A549 (cell line): ENCODE measurements around the gene CFAP73. TPM values are rescaled to one million over a fixed set of nuclear protein-coding genes. Genes with fewer than 3 reads are reported as not detected.

ENCODE experiments used
- ATAC-seq, 2 experiments: fragments of 200-7000 bp in 1 of 2; fragments of >200 bp in 1 of 2; cut with Nextera tagmentation in 1 of 2; cut with Tn5 transposase in 1 of 2; 3 replicates each; pipeline versions ENCODE4 v1.8.0 to v1.9.1; 2018 to 2020; ENCODE audit warnings: mild to moderate bottlenecking in 1 of 2, moderate library complexity in 1 of 2
- CTCF ChIA-PET: fragments of 300-600 bp; sonication (Branson Sonifier 250); formaldehyde crosslinking; extraction: SDS; loops from one replicate; lab custom pipeline; 2021; ENCODE audit warnings: antibody characterized with exemption, inconsistent platforms; lab: Yijun Ruan, JAX
- POLR2A ChIA-PET: fragments of 350-600 bp; formaldehyde crosslinking; extraction: SDS; loops from one replicate; lab custom pipeline; 2021; ENCODE audit warnings: antibody characterized with exemption, inconsistent platforms; lab: Yijun Ruan, JAX
- DNase-seq, 2 experiments: peaks; one replicate each; pipeline versions ENCODE4 v3.0.0 to v3.0.0-alpha.2; 2011 to 2016; ENCODE audit warnings: low read depth in 1 of 2, low spot score in 1 of 2
- FAIRE-seq: peaks from 2 replicates; lab custom pipeline; 2011; peaks lifted over from hg19 to GRCh38; lab: Jason Lieb, UNC
- H3K27ac ChIP-seq, 2 experiments: fragments of >200 bp; sonication (Bioruptor Twin); formaldehyde crosslinking; 3 replicates each; pipeline ENCODE4 v1.5.1; 2016 to 2017
- H3K4me1 ChIP-seq: fragments of >200 bp; sonication (Bioruptor Twin); formaldehyde crosslinking; 3 replicates; pipeline ENCODE4 v1.6.1; 2016
- H3K4me2 ChIP-seq: fragments of >200 bp; sonication (Bioruptor Twin); formaldehyde crosslinking; 3 replicates; pipeline ENCODE4 v1.6.1; 2016
- H3K4me3 ChIP-seq: fragments of >200 bp; sonication (Bioruptor Twin); formaldehyde crosslinking; 3 replicates; pipeline ENCODE4 v1.5.1; 2016
- H3K9me3 ChIP-seq: fragments of >200 bp; sonication (Bioruptor Twin); formaldehyde crosslinking; 3 replicates; pipeline ENCODE4 v1.6.1; 2016
- CBX2 ChIP-seq: fragments of 200-600 bp; sonication (generic); IDR thresholded peaks from 2 replicates; pipeline ENCODE4 v1.6.1; 2016; ENCODE audit warnings: low read depth, mild to moderate bottlenecking, borderline replicate concordance
- ESRRA ChIP-seq: fragments of 150-350 bp; IDR thresholded peaks from 2 replicates; pipeline ENCODE4 v1.6.1; 2014; ENCODE audit warnings: mild to moderate bottlenecking, low read length, borderline replicate concordance
- GATA3 ChIP-seq: IDR thresholded peaks from 2 replicates; pipeline ENCODE4 v1.6.1; 2012; ENCODE audit warnings: borderline replicate concordance
- HEYL ChIP-seq: fragments of 250-450 bp; sonication (Bioruptor Pico); IDR thresholded peaks from 2 replicates; pipeline ENCODE4 v1.8.0; 2021; ENCODE audit warnings: mild to moderate bottlenecking, moderate library complexity
- HOXB5 ChIP-seq: fragments of 250-450 bp; sonication (Bioruptor Pico); IDR thresholded peaks from 2 replicates; pipeline ENCODE4 v1.5.0; 2020; ENCODE audit warnings: mild to moderate bottlenecking, moderate library complexity
- KDM1A ChIP-seq: fragments of 200-600 bp; sonication (generic); IDR thresholded peaks from 2 replicates; pipeline ENCODE4 v1.6.1; 2016; ENCODE audit warnings: low read depth, mild to moderate bottlenecking
- NR3C1 ChIP-seq: fragments of >200 bp; sonication (Bioruptor Twin); formaldehyde crosslinking; IDR thresholded peaks from 3 replicates; pipeline ENCODE4 v1.6.1; 2017
- POLR2A ChIP-seq: IDR thresholded peaks from 2 replicates; pipeline ENCODE4 v1.6.1; 2012; ENCODE audit warnings: mild to moderate bottlenecking, low read length
- RAD21 ChIP-seq, 2 experiments: fragments of >200 bp in 1 of 2; sonication (Bioruptor Twin) in 1 of 2; formaldehyde crosslinking in 1 of 2; IDR thresholded peaks in 1 of 2; conservative IDR thresholded peaks in 1 of 2; 2 replicates in 1 of 2; 3 replicates in 1 of 2; pipeline ENCODE4 v1.6.1; 2012 to 2018; ENCODE audit warnings: inconsistent platforms in 1 of 2
- RNF2 ChIP-seq: fragments of 200-600 bp; sonication (generic); IDR thresholded peaks from 2 replicates; pipeline ENCODE4 v1.6.1; 2016; ENCODE audit warnings: low read depth, mild to moderate bottlenecking, antibody characterized with exemption, moderate library complexity, borderline replicate concordance
- SMC3 ChIP-seq: fragments of >200 bp; sonication (Bioruptor Twin); formaldehyde crosslinking; IDR thresholded peaks from 3 replicates; pipeline ENCODE4 v1.6.1; 2018; ENCODE audit warnings: inconsistent platforms
- WGBS: methylation state at CpG from one replicate; pipeline ENCODE4 v1.1.6; 2017; ENCODE audit errors: missing lambda C conversion rate; 5-methylcytosine and 5-hydroxymethylcytosine counted together
- polyA plus RNA-seq, 4 experiments: library from polyadenylated mRNA; depleted of rRNA in 3 of 4; stranded (reverse); fragments of >200 nt; fragmentation: RNase III in 1 of 4; extraction: RNeasy Plus Mini Kit Qiagen cat#74134 plus additional on column Dnase treatment in 1 of 4; gene quantifications; 2 replicates in 3 of 4; 3 replicates in 1 of 4; pipeline ENCODE4 v1.2.3, GENCODE V29; 2011 to 2017
- TF ChIP-seq, protein P1 (sequence below): fragments of 250-450 bp; sonication (Bioruptor Pico); IDR thresholded peaks from 2 replicates; pipeline ENCODE4 v1.5.0; 2021; ENCODE audit warnings: mild to moderate bottlenecking, moderate library complexity, borderline replicate concordance
- TF ChIP-seq, protein P2 (sequence below): fragments of >200 bp; sonication (Bioruptor Twin); formaldehyde crosslinking; IDR thresholded peaks from 3 replicates; pipeline ENCODE4 v1.5.1; 2016

The CFAP73 gene
- polyA plus RNA-seq, 2 of the 4 experiments (the other 2 are of a cell fraction) = 0.05 TPM; not detected in 1

DNA sequence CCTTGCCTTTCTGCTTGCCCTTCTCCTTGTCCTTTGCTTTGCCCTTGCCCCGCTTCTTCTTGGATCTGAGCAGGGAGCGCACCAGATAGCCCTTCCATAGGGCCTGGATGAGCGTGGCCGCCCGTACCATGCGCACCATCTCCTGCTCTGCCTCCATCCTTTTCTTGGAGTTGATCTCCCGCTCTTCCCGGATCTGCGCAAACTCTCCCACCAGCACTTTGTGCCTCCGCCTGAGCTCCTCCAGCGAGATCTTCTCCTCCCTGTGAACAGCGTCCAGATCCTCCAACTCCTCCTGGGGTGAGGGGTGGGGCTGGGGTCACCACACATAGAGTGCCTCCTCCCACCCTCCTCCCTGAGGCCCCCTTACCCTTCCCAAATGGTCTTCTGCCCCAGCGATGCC lies 46.1 kb downstream of the CFAP73 start:
- ChIA-PET POLR2A (interaction anchor here (1.1 kb wide), 1 partner anchor 26 kb away, joined by 5 read pairs; the partner anchor contains the start of gene TPCN1), CTCF (interaction anchor here (0.6 to 3.8 kb wide), 12 partner anchors 9 to 229 kb away, joined by 3 to 35 read pairs (median 4); partner anchors contain the start of genes DDX54, RITA1, SDSL and TPCN1)
- Histone ChIP-seq H3K4me2 (no peak overlapping the region), H3K27ac (peak overlapping the region in 1 of 2 experiments; percentile 83; a peak in 4 of 6 replicates), H3K9me3 (no peaks in the 10 kb centered on the region), H3K4me3 (no peak overlapping the region), H3K4me1 (peaks cover 33% of the 10 kb centered on the region)
- no peak for TF ChIP-seq KDM1A
- TF ChIP-seq GATA3 = no peak
- TF ChIP-seq, protein P1, sequence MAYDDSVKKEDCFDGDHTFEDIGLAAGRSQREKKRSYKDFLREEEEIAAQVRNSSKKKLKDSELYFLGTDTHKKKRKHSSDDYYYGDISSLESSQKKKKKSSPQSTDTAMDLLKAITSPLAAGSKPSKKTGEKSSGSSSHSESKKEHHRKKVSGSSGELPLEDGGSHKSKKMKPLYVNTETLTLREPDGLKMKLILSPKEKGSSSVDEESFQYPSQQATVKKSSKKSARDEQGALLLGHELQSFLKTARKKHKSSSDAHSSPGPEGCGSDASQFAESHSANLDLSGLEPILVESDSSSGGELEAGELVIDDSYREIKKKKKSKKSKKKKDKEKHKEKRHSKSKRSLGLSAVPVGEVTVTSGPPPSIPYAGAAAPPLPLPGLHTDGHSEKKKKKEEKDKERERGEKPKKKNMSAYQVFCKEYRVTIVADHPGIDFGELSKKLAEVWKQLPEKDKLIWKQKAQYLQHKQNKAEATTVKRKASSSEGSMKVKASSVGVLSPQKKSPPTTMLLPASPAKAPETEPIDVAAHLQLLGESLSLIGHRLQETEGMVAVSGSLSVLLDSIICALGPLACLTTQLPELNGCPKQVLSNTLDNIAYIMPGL = no peak
- TF ChIP-seq RNF2 = no peak
- no peak for TF ChIP-seq HOXB5 (CRISPR knock-in tag)
- FAIRE-seq (no peak), DNase-seq (no peak), ATAC-seq (no peak)
- 94% methylated on average over 13 of the region's 13 CpGs for WGBS

DNA sequence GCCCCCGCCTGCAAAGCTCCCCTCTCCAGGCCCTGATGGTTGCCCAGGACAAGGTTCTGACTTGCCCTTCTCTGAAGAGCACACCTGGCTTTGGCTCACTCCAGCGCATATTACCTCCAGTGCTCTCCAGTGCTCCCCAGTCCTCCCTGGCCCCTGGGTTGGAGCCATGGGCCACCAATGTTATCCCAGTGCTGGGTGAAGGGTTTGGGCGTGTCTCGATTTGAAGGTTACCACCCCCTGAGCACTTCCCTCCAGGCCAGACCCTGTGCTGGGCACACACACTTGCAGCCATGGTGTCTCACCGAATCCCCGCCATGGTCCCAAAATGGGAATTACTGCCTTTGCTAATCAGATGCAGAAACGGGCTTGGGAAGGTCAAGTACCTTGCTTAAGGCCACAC lies 47.1 kb downstream of the CFAP73 start:
- no peak for DNase-seq
- Histone ChIP-seq H3K4me2 (no peak overlapping the region), H3K4me1 (peaks cover 27% of the 10 kb centered on the region), H3K27ac (peak overlapping the region in 1 of 2 experiments; percentile 83; a peak in 1 of 6 replicates), H3K9me3 (no peaks in the 10 kb centered on the region), H3K4me3 (no peak overlapping the region)
- CTCF ChIA-PET = interaction anchor here (0.9 to 3.8 kb wide), 18 partner anchors 9 to 228 kb away, joined by 3 to 35 read pairs (median 5); partner anchors contain the start of genes SDSL and TPCN1
- peak in 1 of 2 experiments; percentile 1; a peak in 1 of 6 replicates for ATAC-seq
- FAIRE-seq = no peak
- no peak for TF ChIP-seq POLR2A
- WGBS = 66% methylated on average over 7 of the region's 7 CpGs
- POLR2A ChIA-PET = no interaction called here

DNA sequence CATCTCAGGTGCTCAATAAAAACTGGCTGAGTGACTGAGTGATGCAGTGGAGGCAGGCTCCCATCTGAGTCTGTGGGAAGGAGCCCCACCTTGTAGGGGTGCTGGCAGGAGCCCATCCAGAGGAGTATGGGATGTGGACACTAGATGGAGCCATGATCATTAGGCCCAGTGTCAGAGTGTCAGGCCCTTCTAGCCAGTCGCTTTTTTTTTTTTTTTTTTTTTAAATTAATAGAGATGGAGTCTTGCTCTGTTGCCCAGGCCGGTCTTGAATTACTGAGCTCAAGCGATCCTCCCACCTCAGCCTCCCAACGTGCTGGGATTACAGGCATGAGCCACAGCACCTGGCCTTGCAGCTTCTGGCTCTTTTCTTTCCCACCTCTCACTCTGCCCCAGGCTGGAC lies 47.5 kb downstream of the CFAP73 start:
- Histone ChIP-seq H3K27ac (peak overlapping the region in 1 of 2 experiments; percentile 83; a peak in 3 of 6 replicates), H3K4me3 (no peak overlapping the region), H3K9me3 (no peaks in the 10 kb centered on the region), H3K4me1 (peaks cover 27% of the 10 kb centered on the region)
- ChIA-PET POLR2A (interaction anchor here (0.6 to 0.7 kb wide), 2 partner anchors 11 to 45 kb away, joined by 4 to 11 read pairs; no protein-coding TSS in a partner anchor), CTCF (interaction anchor here (0.6 to 3.8 kb wide), 32 partner anchors 8 to 633 kb away, joined by 3 to 35 read pairs (median 4); partner anchors contain the start of genes SDSL and TPCN1)
- 1% methylated on average over 4 of the region's 4 CpGs for WGBS
- DNase-seq = peak; percentile 84 to 94
- TF ChIP-seq SMC3 (peak; percentile 67), RAD21 (conservative IDR thresholded peaks at IDR 0.05 in 1 of 2, IDR thresholded peaks at IDR 0.05 in 1 of 2) (peak; percentile 79 to 82), CBX2 (no peak), HEYL (CRISPR knock-in tag) (no peak)
- TF ChIP-seq, protein P2, sequence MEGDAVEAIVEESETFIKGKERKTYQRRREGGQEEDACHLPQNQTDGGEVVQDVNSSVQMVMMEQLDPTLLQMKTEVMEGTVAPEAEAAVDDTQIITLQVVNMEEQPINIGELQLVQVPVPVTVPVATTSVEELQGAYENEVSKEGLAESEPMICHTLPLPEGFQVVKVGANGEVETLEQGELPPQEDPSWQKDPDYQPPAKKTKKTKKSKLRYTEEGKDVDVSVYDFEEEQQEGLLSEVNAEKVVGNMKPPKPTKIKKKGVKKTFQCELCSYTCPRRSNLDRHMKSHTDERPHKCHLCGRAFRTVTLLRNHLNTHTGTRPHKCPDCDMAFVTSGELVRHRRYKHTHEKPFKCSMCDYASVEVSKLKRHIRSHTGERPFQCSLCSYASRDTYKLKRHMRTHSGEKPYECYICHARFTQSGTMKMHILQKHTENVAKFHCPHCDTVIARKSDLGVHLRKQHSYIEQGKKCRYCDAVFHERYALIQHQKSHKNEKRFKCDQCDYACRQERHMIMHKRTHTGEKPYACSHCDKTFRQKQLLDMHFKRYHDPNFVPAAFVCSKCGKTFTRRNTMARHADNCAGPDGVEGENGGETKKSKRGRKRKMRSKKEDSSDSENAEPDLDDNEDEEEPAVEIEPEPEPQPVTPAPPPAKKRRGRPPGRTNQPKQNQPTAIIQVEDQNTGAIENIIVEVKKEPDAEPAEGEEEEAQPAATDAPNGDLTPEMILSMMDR = peak; percentile 84
- TF ChIP-seq, all 56 proteins: peak for 3
- H3K4me2 ChIP-seq = no peak overlapping the region
- peak; percentile 91 for ATAC-seq
- no peak for FAIRE-seq

DNA sequence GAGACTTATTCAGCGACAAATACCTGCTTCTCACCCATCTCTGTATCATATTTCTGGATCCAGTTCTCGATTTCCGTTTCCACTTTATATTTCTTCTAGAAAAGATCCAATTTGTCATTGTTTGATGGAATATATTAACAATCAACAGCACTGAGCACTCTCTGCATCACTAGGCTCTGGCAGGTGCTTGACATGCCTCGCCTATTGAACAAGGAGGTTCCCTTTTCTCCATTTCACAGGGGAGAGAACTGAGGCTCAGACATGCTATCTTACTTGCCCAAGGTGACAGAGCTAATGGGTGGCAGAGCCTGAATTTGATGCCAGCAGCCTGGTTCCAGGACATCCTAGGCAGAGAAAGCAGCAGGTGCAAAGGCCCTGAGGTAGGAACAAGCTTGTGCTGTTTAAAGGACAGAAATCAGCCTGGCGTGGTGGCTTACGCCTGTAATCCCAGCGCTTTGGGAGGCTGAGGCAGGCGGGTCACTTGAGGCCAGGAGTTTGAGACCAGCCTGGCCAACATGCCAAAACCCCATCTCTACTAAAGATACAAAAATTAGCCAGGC lies 48.1 kb downstream of the CFAP73 start:
- no peak overlapping the region for H3K4me3 ChIP-seq
- ATAC-seq = no peak
- H3K9me3 ChIP-seq = no peaks in the 10 kb centered on the region
- CTCF ChIA-PET = interaction anchor here (0.6 to 3.8 kb wide), 26 partner anchors 10 to 632 kb away, joined by 3 to 35 read pairs (median 4); partner anchors contain the start of genes SDSL and TPCN1
- no peak for TF ChIP-seq ESRRA
- no peak for TF ChIP-seq NR3C1
- TF ChIP-seq HEYL (CRISPR knock-in tag) = no peak
- H3K27ac ChIP-seq = peak overlapping the region in 1 of 2 experiments; percentile 64; a peak in 3 of 6 replicates
- DNase-seq = no peak
- 94% methylated on average over 8 of the region's 8 CpGs for WGBS
- FAIRE-seq = no peak
- H3K4me1 ChIP-seq = peaks cover 27% of the 10 kb centered on the region
- POLR2A ChIA-PET = interaction anchor here (0.6 to 0.7 kb wide), 2 partner anchors 11 to 45 kb away, joined by 4 to 11 read pairs; no protein-coding TSS in a partner anchor
- H3K4me2 ChIP-seq = no peak overlapping the region
